Sigmoid colon (tissue), 7 donors: ENCODE measurements around the gene PRDM5. TPM values are rescaled to one million over a fixed set of nuclear protein-coding genes. Genes with fewer than 3 reads are reported as not detected.
"Not testable (repeated sequence)": the region's sequence is repeated elsewhere in the genome, so short reads cannot be mapped to it uniquely, and the experiment has no call there.

Experiments used
- DNase-seq: peaks from one replicate; pipeline ENCODE4 v3.0.0-alpha.2; 2019
- H3K27ac ChIP-seq, 4 donors: fragments of 200-600 bp; sonication (generic); one replicate each; pipeline ENCODE4 v1.5.1; 2016 to 2019; ENCODE audit warnings: mild to moderate bottlenecking in 1 of 4
- H3K27me3 ChIP-seq, 3 donors: fragments of 200-600 bp; sonication (generic); one replicate each; pipeline ENCODE4 v1.5.1; 2019; ENCODE audit warnings: mild to moderate bottlenecking in 1 of 3
- H3K36me3 ChIP-seq, 4 donors: fragments of 200-600 bp; sonication (generic); one replicate each; pipeline ENCODE4 v1.5.1; 2016 to 2019
- H3K4me1 ChIP-seq, 4 donors: fragments of 200-600 bp; sonication (generic); one replicate each; pipeline ENCODE4 v1.5.1; 2017 to 2019
- H3K4me3 ChIP-seq, 4 donors: fragments of 200-600 bp; sonication (generic); one replicate each; pipeline ENCODE4 v1.5.1; 2017 to 2019; ENCODE audit warnings: mild to moderate bottlenecking in 2 of 4, moderate library complexity in 1 of 4
- H3K9me3 ChIP-seq, 4 donors: fragments of 200-600 bp in 3 of 4; sonication (generic) in 3 of 4; one replicate each; pipeline versions ENCODE4 v1.5.1 to v1.6.1; 2013 to 2019
- CTCF ChIP-seq, 4 experiments: fragments of 450-650 bp in 3 of 4; fragments of 200-600 bp in 1 of 4; IDR thresholded peaks; one replicate each; pipeline ENCODE4 v1.5.1; 2016 to 2019; ENCODE audit warnings: antibody characterized with exemption in 4 of 4, mild to moderate bottlenecking in 3 of 4, moderate library complexity in 2 of 4
- EP300 ChIP-seq, 4 donors: sonication (generic); formaldehyde crosslinking; IDR thresholded peaks; one replicate each; pipeline ENCODE4 v1.6.1; 2017; ENCODE audit warnings: antibody characterized with exemption in 4 of 4
- POLR2A ChIP-seq, 2 donors: fragments of 450-650 bp; IDR thresholded peaks; one replicate each; pipeline ENCODE4 v1.6.1; 2016; ENCODE audit warnings: antibody characterized with exemption in 2 of 2, mild to moderate bottlenecking in 2 of 2, moderate library complexity in 2 of 2
- POLR2AphosphoS5 ChIP-seq, 4 donors: sonication (generic); formaldehyde crosslinking; IDR thresholded peaks; one replicate each; pipeline ENCODE4 v1.6.1; 2017; ENCODE audit warnings: antibody characterized with exemption in 4 of 4
- WGBS, 2 donors: extraction: QIAGEN DNeasy Blood & Tissue Kit; methylation state at CpG; one replicate each; pipeline ENCODE4 v1.1.7; 2013; 5-methylcytosine and 5-hydroxymethylcytosine counted together
- intact Hi-C: fragments of 100-400 bp; cut with DNase I; formaldehyde crosslinking; loops from one replicate; pipeline ENCODE4 v1.15.1; 2023
- polyA plus RNA-seq, 3 donors: library from polyadenylated mRNA; stranded (reverse); fragments of 200-250 nt; gene quantifications; one replicate each; pipeline ENCODE4 v1.2.3, GENCODE V29; 2013
- total RNA-seq, 4 donors: library from RNA; depleted of rRNA; stranded (reverse); fragments of >200 nt; gene quantifications; one replicate each; pipeline ENCODE4 v1.1.0, GENCODE V29; 2016
- donor health status: healthy with polysubstance abuse.
- donor health status: Bipolar disorder and iron deficiency.
- donor health status: healthy.

The PRDM5 gene
- total and polyA plus RNA-seq, 7 donors = 1.8 to 25.0 (median 15.0) TPM

GRCh38 chr4:120754590-120754989 is 167.9 kb downstream of the PRDM5 start:
- H3K36me3 ChIP-seq = peaks cover 0 to 19% (median 0%) of the 10 kb centered on the region in 4 donors
- no peaks in the 10 kb centered on the region for H3K27me3 ChIP-seq
- H3K4me3 ChIP-seq = no peak overlapping the region
- WGBS, 2 donors = 91 to 92% methylated on average over 4 of the region's 4 CpGs
- no peaks in the 10 kb centered on the region for H3K9me3 ChIP-seq
- no peak overlapping the region for H3K27ac ChIP-seq
- no peaks in the 10 kb centered on the region for H3K4me1 ChIP-seq
- TF ChIP-seq EP300 (IDR thresholded peaks at IDR 0.05) = no peak
- intact Hi-C loops = no loop called here
- DNase-seq = no peak

- 18 to 57% methylated on average over 1 of the region's 1 CpG for WGBS, 2 donors
- DNase-seq = no peak
- Histone ChIP-seq H3K4me1 (no peaks in the 10 kb centered on the region), H3K27ac (no peak overlapping the region), H3K4me3 (no peak overlapping the region), H3K36me3 (peaks cover 0 to 22% (median 0%) of the 10 kb centered on the region in 4 donors), H3K9me3 (no peaks in the 10 kb centered on the region), H3K27me3 (no peaks in the 10 kb centered on the region)
- no peak for TF ChIP-seq CTCF (IDR thresholded peaks at IDR 0.05)
- TF ChIP-seq EP300 (IDR thresholded peaks at IDR 0.05) = no peak
- no peak for TF ChIP-seq POLR2AphosphoS5 (IDR thresholded peaks at IDR 0.05)
- TF ChIP-seq POLR2A (IDR thresholded peaks at IDR 0.05) = no peak
- intact Hi-C loops = no loop called here
Measured at GRCh38 chr4:120753854-120754253, 168.7 kb downstream of the PRDM5 start.

- no peaks in the 10 kb centered on the region for H3K27me3 ChIP-seq
- WGBS, 2 donors = 96 to 97% methylated on average over 5 of the region's 5 CpGs
- DNase-seq = no peak
- intact Hi-C loops = no loop called here
- TF ChIP-seq EP300 (IDR thresholded peaks at IDR 0.05) = no peak
- TF ChIP-seq POLR2A (IDR thresholded peaks at IDR 0.05) = no peak
- TF ChIP-seq CTCF (IDR thresholded peaks at IDR 0.05) = no peak
- TF ChIP-seq POLR2AphosphoS5 (IDR thresholded peaks at IDR 0.05) = no peak
- no peaks in the 10 kb centered on the region for H3K4me1 ChIP-seq
- no peak overlapping the region for H3K27ac ChIP-seq
- no peaks in the 10 kb centered on the region for H3K9me3 ChIP-seq
- H3K36me3 ChIP-seq = peaks cover 0 to 22% (median 0%) of the 10 kb centered on the region in 4 donors
- H3K4me3 ChIP-seq = no peak overlapping the region
Measured at GRCh38 chr4:120750152-120750525, 172.4 kb downstream of the PRDM5 start.

GRCh38 chr4:120749445-120750151 is 172.9 kb downstream of the PRDM5 start:
- Histone ChIP-seq H3K27me3 (no peaks in the 10 kb centered on the region), H3K4me1 (no peaks in the 10 kb centered on the region), H3K36me3 (peaks cover 0 to 22% (median 0%) of the 10 kb centered on the region in 4 donors), H3K4me3 (no peak overlapping the region), H3K27ac (no peak overlapping the region), H3K9me3 (no peaks in the 10 kb centered on the region)
- TF ChIP-seq POLR2AphosphoS5 (IDR thresholded peaks at IDR 0.05) (no peak), CTCF (IDR thresholded peaks at IDR 0.05) (no peak), EP300 (IDR thresholded peaks at IDR 0.05) (no peak), POLR2A (IDR thresholded peaks at IDR 0.05) (no peak)
- 58 to 84% methylated on average over 6 of the region's 6 CpGs for WGBS, 2 donors
- intact Hi-C loops = no loop called here
- DNase-seq = no peak

GRCh38 chr4:120741636-120742035 is 180.9 kb downstream of the PRDM5 start:
- WGBS, 2 donors = 89 to 91% methylated on average over 9 of the region's 9 CpGs

GRCh38 chr4:120736312-120736711 is 186.2 kb downstream of the PRDM5 start:
- intact Hi-C loops = no loop called here
- Histone ChIP-seq H3K27me3 (no peaks in the 10 kb centered on the region), H3K27ac (no peak overlapping the region), H3K9me3 (no peaks in the 10 kb centered on the region), H3K4me3 (no peak overlapping the region), H3K36me3 (no peaks in the 10 kb centered on the region), H3K4me1 (no peaks in the 10 kb centered on the region)
- DNase-seq = no peak
- WGBS, 2 donors = 93 to 94% methylated on average over 9 of the region's 9 CpGs
- no peak for TF ChIP-seq POLR2AphosphoS5 (IDR thresholded peaks at IDR 0.05)

More at GRCh38 chr4:120741636-120742035, 180.9 kb downstream of the PRDM5 start:
- H3K27me3 ChIP-seq, H3K27ac ChIP-seq, H3K36me3 ChIP-seq, H3K4me3 ChIP-seq, DNase-seq, H3K4me1 ChIP-seq, H3K9me3 ChIP-seq, intact Hi-C loops: not testable (repeated sequence)
